ENCODE data around the gene ZNF808. TPM values are rescaled to one million over a fixed set of nuclear protein-coding genes. Genes with fewer than 3 reads are reported as not detected.
A peak's percentile ranks its signal among the peaks of the same experiment; 100 is the strongest.

The ZNF808 gene
- total RNA-seq (2012; rRNA removed) (19.9 and 22.8 TPM in 2 replicates), polyA plus RNA-seq (2012; rRNA removed) (2.3 and 3.6 TPM in 2 replicates), Bru-seq, nascent RNA (percentile 67 among the genes with signal in this experiment), BruChase-seq, experiment 1, labeled RNA remaining after a 6-hour chase (percentile 77 among the genes with signal in this experiment), BruChase-seq, experiment 2, labeled RNA remaining after a 2-hour chase (percentile 75 among the genes with signal in this experiment)
- 0.36 and 0.48 TPM in 2 replicates for polyA plus RNA-seq (2012; cell fraction: cytosol; rRNA removed)
- polyA plus RNA-seq (2012; cell fraction: nucleus; rRNA removed; ENCODE audit: low replicate concordance) = 0.48 and 4.5 TPM in 2 replicates
- long read RNA-seq, partial matches to known transcripts = 1 of 7 reads
- long read RNA-seq, other reads (novel, unspliced or antisense) = 0 of 7 reads

DNA sequence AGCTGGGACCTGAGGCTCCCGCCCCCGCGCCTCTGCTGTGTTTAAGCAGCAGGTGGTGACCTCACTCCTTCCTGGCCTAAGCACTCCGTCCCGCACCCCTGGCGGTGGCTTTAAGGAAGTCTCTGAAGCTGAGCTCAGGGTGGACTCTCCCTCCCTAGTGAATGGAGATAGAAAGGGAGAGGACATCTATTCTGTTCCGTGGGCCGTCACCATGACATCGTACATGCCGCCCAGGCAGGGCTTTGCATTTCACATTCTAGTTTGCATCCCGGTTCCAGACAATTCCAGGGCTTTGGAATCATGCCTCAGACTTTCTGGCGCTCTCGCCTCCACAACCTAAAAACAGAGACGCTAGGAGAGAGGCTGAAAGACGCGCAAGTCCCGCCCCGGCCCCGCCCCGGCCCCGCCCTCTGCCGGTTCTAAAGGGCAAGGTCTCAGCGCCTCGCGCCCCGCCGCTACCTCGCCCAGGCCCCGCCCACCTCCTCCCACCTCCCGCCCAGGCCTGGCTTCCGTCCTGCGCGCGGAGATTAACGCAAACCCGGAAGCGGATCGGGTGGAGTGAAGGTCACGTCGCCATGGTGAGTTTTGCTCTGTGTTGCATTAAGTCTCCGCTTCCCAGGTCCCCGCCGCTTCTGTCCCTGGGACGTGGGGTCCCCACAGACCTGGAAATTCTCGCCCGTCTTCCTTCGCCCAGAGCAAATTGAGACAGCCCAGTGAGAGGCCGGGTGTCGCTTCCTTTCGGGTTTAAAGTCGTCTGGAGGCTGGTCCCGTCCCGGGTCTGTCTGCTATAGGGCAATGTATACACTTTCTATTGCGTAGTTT is at the start of gene ZNF808:
Gene ZNF808, plus strand, starts transcription at position 535 of the 822 bp plus-strand sequence. CDS start 15,617 bp downstream, outside the sequence.
- Histone ChIP-seq H4K20me1 (ENCODE audit: insufficient read depth, low read length) (no peaks in the 10 kb centered on the region), H4K91ac (ENCODE audit: insufficient read depth, low read depth, low read length) (peak within 1 kb of the TSS; percentile 71; the same call in 1 of the 2 replicates), H3K4ac (ENCODE audit: low read depth, low read length) (peak within 1 kb of the TSS; percentile 84), H3K18ac (ENCODE audit: low read depth, low read length) (peak within 1 kb of the TSS; percentile 74), H2BK120ac (ENCODE audit: low read depth, low read length) (peak within 1 kb of the TSS; percentile 56), H2BK20ac (ENCODE audit: low read depth, low read length) (0 out of 2 replicates have a peak within 1 kb of the TSS, but pooled peaks have one; percentile 49), H3K79me1 (ENCODE audit: low read depth in 1 of 2, low read length in 2 of 2) (peaks cover 29 to 30% of the 10 kb centered on the region in 2 experiments), H2AFZ (replicated peaks; ENCODE audit: low read length, poor library complexity) (peak within 1 kb of the TSS; percentile 99), H3K27ac (ENCODE audit: insufficient read depth, low read length) (peak within 1 kb of the TSS; percentile 96), H3K9ac (ENCODE audit: low read depth, low read length) (peak within 1 kb of the TSS; percentile 98), H2AK5ac (ENCODE audit: low read depth, low read length) (peak within 1 kb of the TSS; percentile 73; the same call in 1 of the 2 replicates), H3K27me3 (ENCODE audit: control insufficient read depth, insufficient read depth, low read length) (no peaks in the 10 kb centered on the region), H4K5ac (ENCODE audit: low read depth, low read length) (peak within 1 kb of the TSS; percentile 40), H3K56ac (ENCODE audit: extremely low read depth, insufficient read depth, low read length) (peak within 1 kb of the TSS; percentile 75; the same call in 1 of the 2 replicates), H2AK9ac (replicated peaks; ENCODE audit: low read depth, low read length, poor library complexity) (peak within 1 kb of the TSS; percentile 97), H3K36me3 (ENCODE audit: control insufficient read depth, insufficient read depth, low read length) (peaks cover 1% of the 10 kb centered on the region; the same call in 1 of the 2 replicates), H2BK15ac (ENCODE audit: low read depth, low read length) (no peak within 1 kb of the TSS), H4K8ac (ENCODE audit: low read depth in 2 of 2, low read length in 2 of 2) (peak within 1 kb of the TSS; percentile 93 to 94), H2BK5ac (ENCODE audit: low read depth, low read length, poor library complexity, severe bottlenecking) (peak within 1 kb of the TSS; percentile 80), H3K9me3 (ENCODE audit: control insufficient read depth, insufficient read depth, low read length) (peaks cover 5% of the 10 kb centered on the region), H3K4me1 (ENCODE audit: control insufficient read depth, insufficient read depth, low read length) (peaks cover 3% of the 10 kb centered on the region; the same call in 1 of the 2 replicates), H3K9me1 (ENCODE audit: insufficient read depth, low read length) (no peaks in the 10 kb centered on the region), H3K23ac (ENCODE audit: low read depth, low read length) (peak within 1 kb of the TSS; percentile 90), H3K4me2 (ENCODE audit: low read depth, low read length) (peak within 1 kb of the TSS; percentile 90), H3K4me3 (ENCODE audit: insufficient read depth, low read depth, low read length) (peak within 1 kb of the TSS; percentile 93), H3K14ac (replicated peaks; ENCODE audit: low read depth, low read length) (peak within 1 kb of the TSS; percentile 92)
- peak; percentile 98 for ATAC-seq (ENCODE audit: low read depth)
- 0 out of 2 replicates have a peak, but pooled peaks have one; percentile 9 for TF ChIP-seq RFX5 (IDR thresholded peaks at IDR 0.05; ENCODE audit: low read depth, low read length)
- TF ChIP-seq RAD21 (IDR thresholded peaks at IDR 0.05; ENCODE audit: low read length) = peak; percentile 39; the same call in 1 of the 2 replicates
- TF ChIP-seq CEBPB (IDR thresholded peaks at IDR 0.05; ENCODE audit: low read depth, low read length) = 0 out of 2 replicates have a peak, but pooled peaks have one; percentile 11
- no peak for TF ChIP-seq FOS (IDR thresholded peaks at IDR 0.05; ENCODE audit: low read depth, low read length)
- peak; percentile 29; the same call in 1 of the 2 replicates for TF ChIP-seq MAZ (IDR thresholded peaks at IDR 0.05; ENCODE audit: borderline replicate concordance, low read depth, low read length)
- no peak for TF ChIP-seq NFE2L2 (IDR thresholded peaks at IDR 0.05; ENCODE audit: low read depth, low read length)
- TF ChIP-seq CTCF (conservative IDR thresholded peaks at IDR 0.05; ENCODE audit: low read depth, low read length) = peak; percentile 63
- no peak for TF ChIP-seq CHD1 (IDR thresholded peaks at IDR 0.05; ENCODE audit: low read depth, low read length)
- TF ChIP-seq MXI1 (IDR thresholded peaks at IDR 0.05; ENCODE audit: borderline replicate concordance, low read depth, low read length) = peak; percentile 40; the same call in 1 of the 2 replicates
- TF ChIP-seq POLR2A (IDR thresholded peaks at IDR 0.05; ENCODE audit: low read depth, low read length) = peak; percentile 46; the same call in 1 of the 2 replicates
- intact Hi-C loops (cut with micrococcal nuclease) (loop anchor here (5.0 kb wide), 1 partner anchor 130 kb away; the partner anchor contains the start of gene ZNF528), dilution Hi-C loops (cut with HindIII; ENCODE audit: low sequenced_read_pairs, unreplicated experiment) (no loop called here), in situ Hi-C loops (cut with MboI; ENCODE audit: low sequenced_read_pairs) (no loop called here)
- DNase-seq = peak; percentile 87
- BruUV-seq (replicated peaks) = no TSS peak
- 0% methylated on average over 13 of the region's 54 CpGs; no CpG with 5 or more reads in 1 of the 2 experiments for WGBS, 2 experiments (ENCODE audit: extremely low coverage in 2 of 2, insufficient read length in 1 of 2)
- ChIA-PET POLR2A (ENCODE audit: unreplicated experiment) (no interaction called here), CTCF (interaction anchor here (0.6 kb wide), 1 partner anchor 420 kb away, joined by 3 read pairs; no protein-coding TSS in a partner anchor)

Measured in IMR-90 (cell line).